ENCODE results near the gene UNCX.

DNA sequence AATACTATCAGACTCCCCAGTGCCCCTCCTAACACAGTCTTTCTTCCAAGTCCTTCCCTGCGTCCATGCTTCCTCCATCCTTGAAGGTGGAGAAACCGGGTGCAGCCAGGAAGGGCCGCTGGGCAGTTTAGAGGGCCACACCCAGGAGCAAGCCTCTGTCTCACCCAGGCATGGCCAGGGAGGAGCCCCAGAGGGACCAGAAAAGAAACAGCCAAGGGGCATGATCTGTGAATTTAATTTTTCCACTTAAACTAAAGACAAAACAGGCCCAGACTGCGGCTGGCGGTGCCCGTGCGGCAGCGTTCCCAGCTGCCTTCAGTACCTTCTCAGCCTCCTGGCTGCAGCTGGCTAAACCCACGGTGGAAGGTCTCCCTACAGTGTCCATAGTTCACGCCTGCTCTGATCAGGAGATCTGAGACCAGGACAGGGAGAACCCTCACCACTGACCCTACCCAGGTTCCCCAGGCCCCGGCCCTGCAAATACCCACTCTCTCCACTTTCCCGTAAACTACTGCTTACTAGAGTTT, 12.9 kb downstream of the UNCX start:
- TF ChIP-seq, protein P1, sequence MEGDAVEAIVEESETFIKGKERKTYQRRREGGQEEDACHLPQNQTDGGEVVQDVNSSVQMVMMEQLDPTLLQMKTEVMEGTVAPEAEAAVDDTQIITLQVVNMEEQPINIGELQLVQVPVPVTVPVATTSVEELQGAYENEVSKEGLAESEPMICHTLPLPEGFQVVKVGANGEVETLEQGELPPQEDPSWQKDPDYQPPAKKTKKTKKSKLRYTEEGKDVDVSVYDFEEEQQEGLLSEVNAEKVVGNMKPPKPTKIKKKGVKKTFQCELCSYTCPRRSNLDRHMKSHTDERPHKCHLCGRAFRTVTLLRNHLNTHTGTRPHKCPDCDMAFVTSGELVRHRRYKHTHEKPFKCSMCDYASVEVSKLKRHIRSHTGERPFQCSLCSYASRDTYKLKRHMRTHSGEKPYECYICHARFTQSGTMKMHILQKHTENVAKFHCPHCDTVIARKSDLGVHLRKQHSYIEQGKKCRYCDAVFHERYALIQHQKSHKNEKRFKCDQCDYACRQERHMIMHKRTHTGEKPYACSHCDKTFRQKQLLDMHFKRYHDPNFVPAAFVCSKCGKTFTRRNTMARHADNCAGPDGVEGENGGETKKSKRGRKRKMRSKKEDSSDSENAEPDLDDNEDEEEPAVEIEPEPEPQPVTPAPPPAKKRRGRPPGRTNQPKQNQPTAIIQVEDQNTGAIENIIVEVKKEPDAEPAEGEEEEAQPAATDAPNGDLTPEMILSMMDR (IDR thresholded peaks at IDR 0.05) = no peak
- TF ChIP-seq ZFX (IDR thresholded peaks at IDR 0.05; ENCODE audit: borderline replicate concordance) = no peak

All from 22Rv1 (cell line).